SK-N-SH (cell line): ENCODE measurements around the gene IFNL1.
"Not testable (repeated sequence)": the region's sequence is repeated elsewhere in the genome, so short reads cannot be mapped to it uniquely, and the experiment has no call there.

Source experiments
- EP300 ChIP-seq, 2 experiments: IDR thresholded peaks; 2 replicates each; pipeline versions ENCODE4 v1.4.0 to v1.6.1; 2012; ENCODE audit warnings: borderline replicate concordance in 1 of 2, low read depth in 1 of 2, low read length in 1 of 2
- POLR2AphosphoS5 ChIP-seq: IDR thresholded peaks from 2 replicates; pipeline ENCODE4 v1.6.1; 2012; ENCODE audit warnings: low read depth, low read length
- RFX5 ChIP-seq: IDR thresholded peaks from 2 replicates; pipeline ENCODE4 v1.6.1; 2012; ENCODE audit warnings: mild to moderate bottlenecking, improper control_type of control experiment, low read length
- RXRA ChIP-seq: IDR thresholded peaks from 2 replicates; pipeline ENCODE4 v1.4.0; 2012; ENCODE audit warnings: low read depth, mild to moderate bottlenecking, borderline replicate concordance
- TF ChIP-seq, protein P1 (sequence below): fragments of 200-600 bp; sonication (generic); IDR thresholded peaks from 2 replicates; pipeline ENCODE4 v1.6.1; 2017; ENCODE audit warnings: antibody characterized with exemption, mild to moderate bottlenecking, moderate library complexity
- TF ChIP-seq, protein P2 (sequence below): IDR thresholded peaks from 2 replicates; pipeline ENCODE4; 2012
- TF ChIP-seq, protein P3 (sequence below): IDR thresholded peaks from 2 replicates; pipeline ENCODE4 v1.4.0; 2012; ENCODE audit warnings: low read depth
- TF ChIP-seq, protein P4 (sequence below): fragments of 150-350 bp; IDR thresholded peaks from 2 replicates; pipeline ENCODE4 v1.6.1; 2017; ENCODE audit warnings: antibody characterized with exemption, low read length, low read depth, borderline replicate concordance

DNA sequence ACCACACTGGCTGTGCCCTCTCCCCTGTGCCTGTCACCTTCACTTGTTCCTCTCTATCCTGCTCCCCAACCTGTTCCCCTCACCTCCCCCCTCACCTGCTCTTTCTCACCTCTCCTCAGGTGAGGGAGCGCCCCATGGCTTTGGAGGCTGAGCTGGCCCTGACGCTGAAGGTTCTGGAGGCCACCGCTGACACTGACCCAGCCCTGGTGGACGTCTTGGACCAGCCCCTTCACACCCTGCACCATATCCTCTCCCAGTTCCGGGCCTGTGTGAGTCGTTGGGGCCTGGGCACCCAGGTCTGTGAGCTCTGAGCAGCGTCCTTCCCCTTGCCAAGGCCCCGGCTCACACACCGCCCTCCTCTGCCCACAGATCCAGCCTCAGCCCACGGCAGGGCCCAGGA, 26.8 kb upstream of the IFNL1 start:
- TF ChIP-seq, protein P1, sequence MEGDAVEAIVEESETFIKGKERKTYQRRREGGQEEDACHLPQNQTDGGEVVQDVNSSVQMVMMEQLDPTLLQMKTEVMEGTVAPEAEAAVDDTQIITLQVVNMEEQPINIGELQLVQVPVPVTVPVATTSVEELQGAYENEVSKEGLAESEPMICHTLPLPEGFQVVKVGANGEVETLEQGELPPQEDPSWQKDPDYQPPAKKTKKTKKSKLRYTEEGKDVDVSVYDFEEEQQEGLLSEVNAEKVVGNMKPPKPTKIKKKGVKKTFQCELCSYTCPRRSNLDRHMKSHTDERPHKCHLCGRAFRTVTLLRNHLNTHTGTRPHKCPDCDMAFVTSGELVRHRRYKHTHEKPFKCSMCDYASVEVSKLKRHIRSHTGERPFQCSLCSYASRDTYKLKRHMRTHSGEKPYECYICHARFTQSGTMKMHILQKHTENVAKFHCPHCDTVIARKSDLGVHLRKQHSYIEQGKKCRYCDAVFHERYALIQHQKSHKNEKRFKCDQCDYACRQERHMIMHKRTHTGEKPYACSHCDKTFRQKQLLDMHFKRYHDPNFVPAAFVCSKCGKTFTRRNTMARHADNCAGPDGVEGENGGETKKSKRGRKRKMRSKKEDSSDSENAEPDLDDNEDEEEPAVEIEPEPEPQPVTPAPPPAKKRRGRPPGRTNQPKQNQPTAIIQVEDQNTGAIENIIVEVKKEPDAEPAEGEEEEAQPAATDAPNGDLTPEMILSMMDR = not testable (repeated sequence)
- not testable (repeated sequence) for TF ChIP-seq RXRA; POLR2AphosphoS5; EP300 (IDR thresholded peaks at IDR 0.05; ENCODE audit: borderline replicate concordance in 1 of 2, low read depth in 1 of 2, low read length in 1 of 2); RFX5
- TF ChIP-seq, protein P2, sequence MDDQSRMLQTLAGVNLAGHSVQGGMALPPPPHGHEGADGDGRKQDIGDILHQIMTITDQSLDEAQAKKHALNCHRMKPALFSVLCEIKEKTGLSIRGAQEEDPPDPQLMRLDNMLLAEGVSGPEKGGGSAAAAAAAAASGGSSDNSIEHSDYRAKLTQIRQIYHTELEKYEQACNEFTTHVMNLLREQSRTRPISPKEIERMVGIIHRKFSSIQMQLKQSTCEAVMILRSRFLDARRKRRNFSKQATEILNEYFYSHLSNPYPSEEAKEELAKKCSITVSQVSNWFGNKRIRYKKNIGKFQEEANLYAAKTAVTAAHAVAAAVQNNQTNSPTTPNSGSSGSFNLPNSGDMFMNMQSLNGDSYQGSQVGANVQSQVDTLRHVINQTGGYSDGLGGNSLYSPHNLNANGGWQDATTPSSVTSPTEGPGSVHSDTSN = not testable (repeated sequence)
- TF ChIP-seq, protein P3, sequence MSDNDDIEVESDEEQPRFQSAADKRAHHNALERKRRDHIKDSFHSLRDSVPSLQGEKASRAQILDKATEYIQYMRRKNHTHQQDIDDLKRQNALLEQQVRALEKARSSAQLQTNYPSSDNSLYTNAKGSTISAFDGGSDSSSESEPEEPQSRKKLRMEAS = not testable (repeated sequence)
- TF ChIP-seq, protein P4, sequence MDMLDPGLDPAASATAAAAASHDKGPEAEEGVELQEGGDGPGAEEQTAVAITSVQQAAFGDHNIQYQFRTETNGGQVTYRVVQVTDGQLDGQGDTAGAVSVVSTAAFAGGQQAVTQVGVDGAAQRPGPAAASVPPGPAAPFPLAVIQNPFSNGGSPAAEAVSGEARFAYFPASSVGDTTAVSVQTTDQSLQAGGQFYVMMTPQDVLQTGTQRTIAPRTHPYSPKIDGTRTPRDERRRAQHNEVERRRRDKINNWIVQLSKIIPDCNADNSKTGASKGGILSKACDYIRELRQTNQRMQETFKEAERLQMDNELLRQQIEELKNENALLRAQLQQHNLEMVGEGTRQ = not testable (repeated sequence)
